Measurements from ENCODE around the gene CAPN3.

DNA sequence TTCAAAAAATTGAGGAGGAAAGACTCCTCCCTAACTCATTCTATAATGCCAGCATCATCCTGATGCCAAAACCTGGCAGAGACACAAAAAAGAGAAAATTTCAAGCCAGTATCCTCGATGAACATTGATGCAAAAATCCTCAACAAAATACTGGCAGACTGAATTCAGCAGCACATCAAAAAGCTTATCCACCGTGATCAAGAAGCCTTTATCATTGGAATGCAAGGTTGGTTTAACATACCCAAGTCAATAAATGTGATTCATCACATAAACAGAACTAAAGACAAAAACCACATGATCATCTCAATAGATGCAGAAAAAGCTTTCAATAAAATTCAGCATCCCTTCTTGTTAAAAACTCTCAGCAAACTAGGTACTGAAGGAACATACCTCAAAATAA is 24.2 kb upstream of the CAPN3 start:
- TF ChIP-seq PAX5 (IDR thresholded peaks at IDR 0.05; ENCODE audit: insufficient read depth, low read length, severe bottlenecking) (no peak), POLR2A (IDR thresholded peaks at IDR 0.05; ENCODE audit: low read depth, low read length) (no peak)

All from GM12891 (cell line).